ENCODE measurements around the gene LGMN.

LGMN gene

DNA sequence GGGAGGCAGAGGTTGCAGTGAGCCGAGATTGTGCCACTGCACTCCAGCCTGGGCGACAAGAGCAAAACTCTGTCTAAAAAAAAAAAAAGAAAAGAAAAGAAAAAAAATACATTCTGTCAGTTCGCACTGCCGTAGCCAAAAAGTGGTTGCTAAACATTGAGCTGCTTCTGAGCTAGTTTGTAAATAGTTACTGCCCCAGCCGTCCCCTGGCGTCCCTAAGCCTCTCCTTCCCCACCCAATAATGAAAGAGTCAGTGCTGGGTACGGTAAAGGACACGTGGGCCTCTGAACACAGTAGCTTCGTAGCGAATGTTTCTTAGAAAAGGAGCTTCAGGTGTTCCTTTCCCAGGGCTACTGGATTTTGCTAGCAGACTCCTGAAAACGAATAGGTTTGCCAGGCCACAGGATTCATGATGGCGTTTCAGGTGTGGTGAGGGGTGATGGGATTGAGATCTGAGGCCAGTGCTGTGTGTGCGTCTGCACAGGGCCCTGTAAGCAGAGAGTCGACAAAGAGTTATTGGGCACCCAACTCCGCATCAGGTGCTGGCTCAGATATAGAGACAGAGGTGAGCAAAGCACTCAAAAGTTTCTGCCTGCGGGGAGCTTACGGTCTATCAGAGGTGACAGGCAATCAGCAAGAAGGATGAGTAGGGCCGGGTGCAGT lies 94.1 kb downstream of the LGMN start:
- Mint-ChIP-seq H3K9me3 (no peaks in the 10 kb centered on the region), H3K27ac (peak overlapping the region; percentile 92), H3K4me1 (ENCODE audit: low read depth) (peaks cover 92% of the 10 kb centered on the region), H3K27me3 (no peaks in the 10 kb centered on the region), H3K36me3 (ENCODE audit: low read depth) (peaks cover 64% of the 10 kb centered on the region), H3K4me3 (peak overlapping the region; percentile 90)
- no peak for DNase-seq

Data from activated T-cell treated with anti-CD3 and anti-CD28 coated beads, Interleukin-2, amount 50 U/mL, for 24 hours (primary cell).